Retinal pigment epithelial cell (primary cell): Measurements from ENCODE around the gene QSER1.

Source experiments
- DNase-seq: peaks from one replicate; pipeline ENCODE4 v3.0.0-alpha.2; 2010; ENCODE audit warnings: low read depth
- H3K4me3 ChIP-seq: 2 replicates; pipeline ENCODE4 v1.5.1; 2011; ENCODE audit warnings: mild to moderate bottlenecking, low read length, control low read depth, moderate library complexity
- CTCF ChIP-seq: conservative IDR thresholded peaks from 2 replicates; pipeline ENCODE4 v1.5.1; 2011; ENCODE audit warnings: low read depth, low read length, control low read depth, inconsistent platforms

QSER1 gene

GRCh38 chr11:32895471-32895870 lies 2.9 kb downstream of the QSER1 start:
- no peak for DNase-seq
- H3K4me3 ChIP-seq: no peak overlapping the region

GRCh38 chr11:32897103-32897502 lies 4.5 kb downstream of the QSER1 start:
- no peak for TF ChIP-seq CTCF
- DNase-seq: no peak

More at GRCh38 chr11:32895471-32895870, 2.9 kb downstream of the QSER1 start:
- TF ChIP-seq CTCF: no peak

GRCh38 chr11:32899438-32899837 lies 6.8 kb downstream of the QSER1 start:
- DNase-seq: no peak
- no peak for TF ChIP-seq CTCF
- no peak overlapping the region for H3K4me3 ChIP-seq

More at GRCh38 chr11:32897103-32897502, 4.5 kb downstream of the QSER1 start:
- H3K4me3 ChIP-seq: no peak overlapping the region

GRCh38 chr11:32902089-32902665 lies 9.6 kb downstream of the QSER1 start:
- DNase-seq: no peak
- TF ChIP-seq CTCF: no peak

GRCh38 chr11:32905028-32905667 lies 12.5 kb downstream of the QSER1 start:
- TF ChIP-seq CTCF: no peak
- DNase-seq: peak; percentile 81
- no peak overlapping the region for H3K4me3 ChIP-seq

More at GRCh38 chr11:32902089-32902665, 9.6 kb downstream of the QSER1 start:
- no peak overlapping the region for H3K4me3 ChIP-seq

- H3K4me3 ChIP-seq: no peak overlapping the region
- no peak for TF ChIP-seq CTCF
- no peak for DNase-seq
Observed at GRCh38 chr11:32908619-32909018, 16.0 kb downstream of the QSER1 start.

- no peak overlapping the region for H3K4me3 ChIP-seq
- DNase-seq: no peak
- no peak for TF ChIP-seq CTCF
Observed at GRCh38 chr11:32911413-32911812, 18.8 kb downstream of the QSER1 start.
